HL-60 (cell line): ENCODE data around the gene TECTB.

Experiments
- DNase-seq, 2 experiments: peaks; one replicate each; pipeline ENCODE4 v3.0.0-alpha.2; 2010 to 2020; ENCODE audit warnings: low read depth in 1 of 2, low spot score in 1 of 2
- H3K27ac ChIP-seq: fragments of 250-450 bp; sonication (Bioruptor Pico); replicated peaks from 2 replicates; pipeline ENCODE4 v1.5.1; 2020; ENCODE audit warnings: mild to moderate bottlenecking, moderate library complexity
- H3K27me3 ChIP-seq: fragments of 250-450 bp; sonication (Bioruptor Pico); 2 replicates; pipeline ENCODE4 v1.5.1; 2021; ENCODE audit warnings: mild to moderate bottlenecking, moderate library complexity; ENCODE audit not compliant: insufficient read depth, poor library complexity, severe bottlenecking
- H3K4me3 ChIP-seq: replicated peaks from 2 replicates; pipeline ENCODE4 v1.5.1; 2011; ENCODE audit warnings: mild to moderate bottlenecking, control low read depth, low read length; ENCODE audit not compliant: insufficient read depth
- CTCF ChIP-seq: IDR thresholded peaks from one replicate; pipeline ENCODE4 v1.5.1; 2011; ENCODE audit warnings: low read length, control low read depth, inconsistent platforms; ENCODE audit not compliant: insufficient read depth
- GABPA ChIP-seq: IDR thresholded peaks from 2 replicates; pipeline ENCODE4 v1.6.1; 2012; ENCODE audit warnings: low read depth
- POLR2AphosphoS5 ChIP-seq: IDR thresholded peaks from 2 replicates; pipeline ENCODE4 v1.6.1; 2012; ENCODE audit warnings: low read depth
- REST ChIP-seq: IDR thresholded peaks from 2 replicates; pipeline ENCODE4 v1.6.1; 2012; ENCODE audit warnings: low read depth; ENCODE audit not compliant: insufficient replicate concordance
- SPI1 ChIP-seq: IDR thresholded peaks from 2 replicates; pipeline ENCODE4 v1.6.1; 2012; ENCODE audit warnings: low read depth, mild to moderate bottlenecking, borderline replicate concordance
- long read RNA-seq: library from polyadenylated mRNA; unstranded; transcript quantifications from one replicate; pipeline ENCODE4 v2.0.0, GENCODE V29; 2020

Gene TECTB
- long read RNA-seq, result 0 reads

- Histone ChIP-seq H3K4me3 (no peak within 1 kb of the TSS), H3K27me3 (peaks cover 2% of the 10 kb centered on the region), H3K27ac (no peak within 1 kb of the TSS)
- TF ChIP-seq SPI1, result no peak
- TF ChIP-seq REST, result no peak
- TF ChIP-seq GABPA, result no peak
- TF ChIP-seq CTCF, result no peak
- no peak for TF ChIP-seq POLR2AphosphoS5
- no peak for DNase-seq
Observed at GRCh38 chr10:112283100-112283499, at the start of gene TECTB. TECTB (plus strand) TSS chr10:112283400; CDS start chr10:112283735, 335 bp downstream.

GRCh38 chr10:112235141-112235540 is 48.1 kb upstream of the TECTB start:
- DNase-seq, result no peak
- Histone ChIP-seq H3K27me3 (peaks cover 13% of the 10 kb centered on the region), H3K27ac (no peak overlapping the region), H3K4me3 (no peak overlapping the region)
- TF ChIP-seq REST (no peak), POLR2AphosphoS5 (no peak), SPI1 (no peak), CTCF (no peak), GABPA (no peak)

GRCh38 chr10:112235920-112236319 is 47.3 kb upstream of the TECTB start:
- Histone ChIP-seq H3K4me3 (no peak overlapping the region), H3K27me3 (peaks cover 11% of the 10 kb centered on the region), H3K27ac (no peak overlapping the region)
- TF ChIP-seq CTCF (no peak), POLR2AphosphoS5 (no peak), SPI1 (no peak), GABPA (no peak), REST (no peak)
- no peak for DNase-seq
